ENCODE measurements around the gene KCTD19.
A peak's percentile ranks its signal among the peaks of the same experiment; 100 is the strongest.

KCTD19 gene

GRCh38 chr16:67317853-67318252, 8.7 kb downstream of the KCTD19 start:
- DNase-seq (ENCODE audit: low read depth), result no peak

DNA sequence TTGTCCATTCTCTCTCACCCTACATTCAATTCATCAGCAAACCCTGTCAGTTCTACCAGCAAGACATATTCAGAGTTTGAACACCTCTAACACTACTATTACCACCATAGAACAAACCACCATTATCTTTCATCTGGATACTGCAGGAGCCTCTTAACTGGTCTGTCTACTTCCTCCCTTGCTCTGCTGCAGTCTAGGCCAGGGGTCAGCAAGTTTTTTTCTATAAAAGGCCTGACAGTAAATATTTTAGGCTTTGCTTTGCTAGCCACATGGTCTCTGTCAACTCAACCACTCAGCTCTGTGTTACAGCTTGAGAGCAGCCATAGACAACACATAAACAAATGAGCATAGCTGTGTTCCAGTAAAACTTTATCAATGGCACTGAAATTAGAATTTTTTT, 13.8 kb downstream of the KCTD19 start:
- DNase-seq (ENCODE audit: low read depth), result no peak

- peak; percentile 67 for DNase-seq (ENCODE audit: low read depth)
These were observed 14.7 kb downstream of the KCTD19 start for GRCh38 chr16:67311607-67312488.

DNA sequence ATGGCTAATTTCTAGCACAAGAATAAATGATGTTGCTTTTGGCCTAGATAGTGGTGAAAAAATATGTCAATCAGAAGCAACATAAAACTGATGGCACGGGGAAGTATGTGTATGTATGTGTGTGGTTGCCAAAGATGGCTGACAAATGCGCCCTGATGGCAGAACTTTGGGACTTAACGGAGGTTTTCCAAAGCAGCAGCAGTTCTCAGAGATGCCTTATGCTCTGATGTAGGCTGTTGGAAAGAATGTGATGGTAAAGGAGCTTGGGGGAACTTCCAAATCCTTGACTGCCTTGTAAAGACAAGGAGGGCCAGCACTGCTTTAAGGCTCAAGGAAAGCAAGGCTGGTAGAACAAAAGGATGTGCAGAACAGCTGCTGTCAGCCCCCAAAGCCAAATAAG, 16.0 kb downstream of the KCTD19 start:
- no peak for DNase-seq (ENCODE audit: low read depth)

- DNase-seq (ENCODE audit: low read depth), result no peak
These were observed 21.1 kb downstream of the KCTD19 start for GRCh38 chr16:67305216-67306071.

- no peak for DNase-seq (ENCODE audit: low read depth)
These were observed 22.5 kb downstream of the KCTD19 start for GRCh38 chr16:67304020-67304419.

DNA sequence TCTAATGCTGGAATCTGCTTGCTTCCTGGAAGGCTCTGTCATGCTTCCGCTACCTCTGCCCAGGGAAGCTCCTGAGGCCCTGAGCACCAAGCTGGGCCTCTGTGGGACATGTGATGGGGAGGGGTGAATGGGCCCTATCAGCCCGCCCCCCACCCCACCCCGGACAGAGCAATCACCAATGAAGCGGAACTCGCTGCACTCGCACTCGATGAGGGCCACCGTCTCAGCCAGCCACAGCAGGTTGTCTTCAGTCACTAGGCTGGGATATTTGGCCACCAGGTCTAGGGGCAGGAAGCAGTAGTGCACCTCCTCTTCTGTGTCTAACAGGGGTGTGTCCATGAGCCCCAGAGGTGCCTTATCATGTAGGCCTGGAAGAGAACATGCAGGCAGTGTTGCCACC, 23.6 kb downstream of the KCTD19 start:
- DNase-seq (ENCODE audit: low read depth), result no peak

DNA sequence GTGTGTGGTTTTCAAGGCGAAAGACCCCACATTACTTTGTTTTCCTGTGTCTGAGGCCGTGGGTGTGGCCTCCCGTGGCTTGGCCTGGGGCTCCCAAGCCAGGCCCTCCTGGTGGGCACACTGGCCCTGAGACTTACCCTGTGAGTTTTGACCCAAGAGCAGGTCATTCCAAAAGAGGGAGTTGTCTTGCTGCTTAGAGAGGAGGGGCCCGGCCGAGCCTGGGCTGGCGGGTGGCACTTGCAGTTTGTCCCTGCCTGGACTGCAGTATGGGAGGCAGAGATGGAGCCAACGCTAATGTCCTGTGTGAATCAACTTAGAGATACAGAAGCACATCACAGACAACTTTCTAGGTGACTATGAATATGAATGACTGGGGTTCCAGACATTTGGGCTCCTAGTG, 24.5 kb downstream of the KCTD19 start:
- no peak for DNase-seq (ENCODE audit: low read depth)

DNA sequence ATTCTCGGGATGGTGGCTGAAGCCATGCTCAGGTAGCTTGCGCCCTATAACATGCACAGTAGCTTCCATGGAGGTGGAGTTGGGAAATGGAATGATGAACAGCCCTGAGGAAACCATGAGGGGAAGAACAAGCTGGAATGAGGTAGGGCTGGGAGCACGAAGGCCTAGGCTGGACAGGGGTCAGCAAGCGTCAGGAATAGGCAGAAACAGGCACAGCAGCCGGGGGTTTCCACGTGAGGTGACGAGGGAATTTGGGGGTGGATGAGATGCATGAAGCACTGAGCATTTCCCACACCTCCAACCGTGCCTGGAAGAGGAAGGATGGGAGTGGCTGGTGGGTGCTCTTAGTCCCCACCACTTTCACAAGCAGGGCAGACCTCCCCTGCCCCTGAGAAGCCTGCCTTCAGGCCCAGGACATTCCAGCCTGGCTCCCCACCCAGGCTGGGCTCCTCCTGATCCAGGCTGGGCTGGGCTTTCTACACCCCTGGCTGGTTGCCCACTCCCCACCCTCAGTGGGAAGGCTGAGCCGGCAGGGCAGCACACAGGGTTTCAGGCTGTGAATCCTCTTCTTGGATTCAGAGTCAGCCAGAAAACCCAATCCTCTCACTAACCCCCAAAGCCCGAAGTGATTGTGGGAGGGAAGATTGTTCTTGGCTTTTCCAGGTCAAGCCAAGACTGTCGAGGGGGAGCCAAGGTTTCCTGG, 25.3 kb downstream of the KCTD19 start:
- no peak for DNase-seq (ENCODE audit: low read depth)

GRCh38 chr16:67299269-67299668, 27.3 kb downstream of the KCTD19 start:
- DNase-seq (ENCODE audit: low read depth), result no peak

DNA sequence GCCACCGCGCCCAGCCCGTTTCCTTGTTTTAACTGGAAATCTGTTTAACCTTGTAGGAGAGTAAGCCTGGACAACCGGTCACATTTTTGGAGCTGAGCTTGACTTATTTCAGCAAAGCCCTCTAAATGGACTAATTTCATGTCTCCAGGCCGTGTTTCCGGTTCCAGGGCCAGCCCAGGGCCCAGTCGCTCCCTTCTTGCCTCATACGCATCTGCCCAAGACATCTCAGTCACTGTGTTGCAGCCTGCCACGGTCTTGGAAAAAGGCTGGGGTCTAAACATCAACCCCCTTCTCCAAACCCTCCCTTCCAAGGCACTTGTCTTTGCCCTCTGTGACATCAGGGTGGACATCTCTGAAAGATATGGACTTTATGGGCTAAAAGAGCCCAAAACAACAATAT, 28.3 kb downstream of the KCTD19 start:
- DNase-seq (ENCODE audit: low read depth), result no peak

GRCh38 chr16:67296420-67296819, 30.1 kb downstream of the KCTD19 start:
- DNase-seq (ENCODE audit: low read depth), result no peak

DNA sequence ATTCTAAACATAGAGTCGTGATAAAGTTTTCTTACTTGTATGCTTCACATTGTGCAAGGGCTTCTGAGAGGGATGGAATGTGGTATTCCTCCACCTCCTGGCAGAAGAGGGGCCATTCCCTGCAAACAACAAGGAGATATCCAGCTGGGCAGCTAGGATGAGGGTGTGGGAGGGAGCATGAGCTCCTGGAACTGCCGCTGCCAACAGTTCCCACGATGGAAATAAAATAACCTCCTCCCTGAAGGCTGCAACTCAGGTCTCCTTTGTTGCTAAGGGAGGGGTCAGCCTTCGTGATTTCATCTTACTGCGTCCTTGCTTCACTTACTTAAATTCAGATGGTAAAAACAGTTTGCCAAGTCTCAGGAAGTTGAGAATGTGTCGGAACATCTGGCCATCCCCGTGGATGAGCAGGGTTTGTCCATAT, 31.6 kb downstream of the KCTD19 start:
- DNase-seq (ENCODE audit: low read depth), result no peak

DNA sequence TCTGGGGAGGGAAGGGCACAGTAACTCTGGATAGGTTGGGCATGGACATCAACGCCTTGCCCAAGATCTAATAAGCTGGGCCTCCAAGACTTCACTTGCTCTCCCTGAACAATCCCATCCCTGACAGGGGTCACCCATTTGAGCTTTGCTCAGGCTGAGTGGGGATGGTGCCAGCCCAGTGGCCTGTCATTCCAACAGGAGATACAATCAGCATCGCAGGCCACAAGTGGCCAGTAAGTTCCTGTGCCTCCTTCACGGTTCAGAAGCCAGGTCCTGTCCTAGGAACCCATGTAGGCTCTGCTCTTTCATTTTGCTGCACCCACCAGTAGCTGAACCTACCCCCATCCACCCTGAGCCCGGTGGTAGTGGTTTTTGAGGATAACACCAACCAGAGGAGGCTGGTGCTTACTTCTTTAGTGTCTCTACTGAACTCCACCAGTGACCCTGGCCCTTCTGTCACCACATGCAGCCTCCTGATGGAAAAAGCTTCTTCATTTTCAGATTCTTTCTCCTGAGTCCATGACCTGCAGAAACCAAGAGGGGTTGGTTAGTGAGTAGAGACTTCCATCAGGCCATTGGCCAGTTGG, 32.3 kb downstream of the KCTD19 start:
- no peak for DNase-seq (ENCODE audit: low read depth)

DNA sequence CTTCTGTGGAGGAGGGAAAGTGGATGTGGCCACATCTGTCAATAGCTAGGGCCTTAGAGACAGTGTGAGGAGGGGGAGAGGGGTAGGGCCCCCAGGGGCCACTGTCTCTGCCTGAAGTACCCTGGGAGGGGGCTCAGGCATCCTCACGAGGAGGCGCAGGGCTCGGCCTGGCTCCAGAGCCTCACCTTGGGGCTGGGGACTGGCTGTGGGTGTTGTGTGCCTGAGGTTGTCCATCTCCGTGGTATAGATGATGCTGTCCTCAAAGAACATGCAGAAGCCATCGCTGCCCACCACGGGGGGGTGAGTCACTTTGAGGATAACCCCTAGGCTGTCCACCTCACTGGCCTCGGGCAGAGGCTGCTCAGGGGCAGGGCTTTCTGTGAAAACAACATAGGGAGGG, 35.1 kb downstream of the KCTD19 start:
- DNase-seq (ENCODE audit: low read depth), result no peak

DNA sequence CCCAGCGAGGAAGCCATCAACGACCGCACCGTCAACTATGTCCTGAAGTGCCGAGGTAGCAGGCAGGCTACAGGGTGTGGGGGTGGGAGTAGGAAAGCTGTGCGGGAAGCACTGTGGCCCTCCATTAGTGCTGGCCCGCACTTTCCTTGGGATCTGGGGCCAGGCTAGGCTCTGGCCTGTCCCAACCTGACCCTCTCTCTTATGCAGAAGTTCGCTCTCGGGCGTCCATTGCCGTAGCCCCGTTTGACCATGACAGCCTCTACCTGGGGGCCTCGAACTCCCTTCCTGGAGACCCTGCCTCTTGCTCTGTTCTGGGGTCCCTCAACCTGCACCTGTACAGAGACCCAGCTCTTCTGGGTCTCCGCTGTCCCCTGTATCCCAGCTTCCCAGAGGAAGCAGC, 38.6 kb downstream of the KCTD19 start:
- no peak for DNase-seq (ENCODE audit: low read depth)

DNA sequence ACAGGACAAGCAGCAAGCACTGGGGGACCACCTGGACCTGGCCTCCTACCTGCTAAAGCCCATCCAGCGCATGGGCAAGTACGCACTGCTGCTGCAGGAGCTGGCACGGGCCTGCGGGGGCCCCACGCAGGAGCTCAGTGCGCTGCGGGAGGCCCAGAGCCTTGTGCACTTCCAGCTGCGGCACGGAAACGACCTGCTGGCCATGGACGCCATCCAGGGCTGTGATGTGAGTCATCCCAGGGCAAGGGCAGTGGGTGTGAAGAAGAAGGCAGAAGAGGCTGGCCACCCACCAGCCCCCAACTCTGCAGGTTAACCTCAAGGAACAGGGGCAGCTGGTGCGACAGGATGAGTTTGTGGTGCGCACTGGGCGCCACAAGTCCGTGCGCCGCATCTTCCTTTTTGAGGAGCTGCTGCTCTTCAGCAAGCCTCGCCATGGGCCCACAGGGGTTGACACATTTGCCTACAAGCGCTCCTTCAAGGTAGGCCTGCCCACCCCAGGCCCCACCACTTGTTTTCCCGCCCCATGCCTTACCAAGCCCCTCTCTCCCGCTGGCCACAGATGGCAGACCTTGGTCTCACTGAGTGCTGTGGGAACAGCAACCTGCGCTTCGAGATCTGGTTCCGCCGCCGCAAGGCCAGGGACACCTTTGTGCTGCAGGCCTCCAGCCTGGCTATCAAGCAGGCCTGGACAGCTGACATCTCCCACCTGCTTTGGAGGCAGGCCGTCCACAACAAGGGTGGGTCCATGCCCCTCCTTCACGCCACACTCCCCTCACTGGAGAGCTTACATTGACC, 39.9 kb downstream of the KCTD19 start:
- DNase-seq (ENCODE audit: low read depth), result no peak

GRCh38 chr16:67284699-67285646, 41.6 kb downstream of the KCTD19 start:
- no peak for DNase-seq (ENCODE audit: low read depth)

- no peak for DNase-seq (ENCODE audit: low read depth)
These were observed 42.5 kb downstream of the KCTD19 start for GRCh38 chr16:67283826-67284555.

All from activated T-helper 9 cell treated with anti-CD3 and anti-CD28 coated beads, Interleukin-2, amount 50 U/mL, for 16 hours (primary cell).